LNCaP clone FGC (cell line): ENCODE data around the gene RPP25.

Experiments used
- DNase-seq: peaks from one replicate; pipeline ENCODE4 v3.0.0-alpha.2; 2011; ENCODE audit warnings: low read depth
- H3K4me3 ChIP-seq: 2 replicates; pipeline ENCODE4 v1.5.1; 2011; ENCODE audit warnings: mild to moderate bottlenecking, low read depth, low read length, control low read depth
- TF ChIP-seq, protein P1 (sequence below): IDR thresholded peaks from 2 replicates; pipeline ENCODE4 v1.5.1; 2012; ENCODE audit warnings: mild to moderate bottlenecking; ENCODE audit not compliant: control insufficient read depth, insufficient read depth; ENCODE audit errors: extremely low read depth

RPP25 gene

DNA sequence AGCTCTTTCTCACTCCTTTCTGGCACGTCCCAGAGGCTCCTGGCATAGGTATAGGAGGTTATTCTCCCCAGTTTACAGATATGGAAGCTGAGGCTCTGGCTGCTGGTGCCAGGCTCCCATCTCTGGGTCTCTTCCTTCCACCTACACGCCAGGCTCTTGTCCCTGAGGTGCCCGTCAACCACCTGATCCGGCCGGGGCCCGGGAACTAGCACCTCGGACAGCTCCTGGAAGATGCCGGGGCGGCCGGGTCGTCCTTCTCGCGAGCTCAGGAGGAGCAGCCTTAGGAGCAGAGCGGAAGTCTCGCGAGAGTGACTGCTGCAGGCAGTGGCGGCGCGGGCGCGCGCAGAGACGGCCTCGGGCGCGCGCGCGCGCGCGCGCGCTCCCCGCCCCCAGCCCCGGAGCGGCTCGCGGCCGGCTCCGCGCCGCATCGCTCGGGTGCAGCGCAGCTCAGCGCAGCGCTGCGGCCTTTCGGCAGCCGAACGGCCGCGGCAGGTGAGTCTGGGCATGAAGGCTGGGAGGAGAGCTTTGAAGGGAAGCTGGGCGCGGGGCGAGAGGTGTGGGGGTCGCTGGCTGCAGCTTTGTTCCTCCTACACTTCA lies 38.7 kb upstream of the RPP25 start, which contains the start of gene SCAMP5:
TSS of gene SCAMP5 (plus strand) at position 382 of the 597 bp plus-strand sequence. CDS start 16,277 bp downstream, outside the sequence.
- DNase-seq = peak; percentile 88
- H3K4me3 ChIP-seq = peak within 1 kb of the TSS; percentile 74
- TF ChIP-seq, protein P1, sequence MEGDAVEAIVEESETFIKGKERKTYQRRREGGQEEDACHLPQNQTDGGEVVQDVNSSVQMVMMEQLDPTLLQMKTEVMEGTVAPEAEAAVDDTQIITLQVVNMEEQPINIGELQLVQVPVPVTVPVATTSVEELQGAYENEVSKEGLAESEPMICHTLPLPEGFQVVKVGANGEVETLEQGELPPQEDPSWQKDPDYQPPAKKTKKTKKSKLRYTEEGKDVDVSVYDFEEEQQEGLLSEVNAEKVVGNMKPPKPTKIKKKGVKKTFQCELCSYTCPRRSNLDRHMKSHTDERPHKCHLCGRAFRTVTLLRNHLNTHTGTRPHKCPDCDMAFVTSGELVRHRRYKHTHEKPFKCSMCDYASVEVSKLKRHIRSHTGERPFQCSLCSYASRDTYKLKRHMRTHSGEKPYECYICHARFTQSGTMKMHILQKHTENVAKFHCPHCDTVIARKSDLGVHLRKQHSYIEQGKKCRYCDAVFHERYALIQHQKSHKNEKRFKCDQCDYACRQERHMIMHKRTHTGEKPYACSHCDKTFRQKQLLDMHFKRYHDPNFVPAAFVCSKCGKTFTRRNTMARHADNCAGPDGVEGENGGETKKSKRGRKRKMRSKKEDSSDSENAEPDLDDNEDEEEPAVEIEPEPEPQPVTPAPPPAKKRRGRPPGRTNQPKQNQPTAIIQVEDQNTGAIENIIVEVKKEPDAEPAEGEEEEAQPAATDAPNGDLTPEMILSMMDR = no peak

DNA sequence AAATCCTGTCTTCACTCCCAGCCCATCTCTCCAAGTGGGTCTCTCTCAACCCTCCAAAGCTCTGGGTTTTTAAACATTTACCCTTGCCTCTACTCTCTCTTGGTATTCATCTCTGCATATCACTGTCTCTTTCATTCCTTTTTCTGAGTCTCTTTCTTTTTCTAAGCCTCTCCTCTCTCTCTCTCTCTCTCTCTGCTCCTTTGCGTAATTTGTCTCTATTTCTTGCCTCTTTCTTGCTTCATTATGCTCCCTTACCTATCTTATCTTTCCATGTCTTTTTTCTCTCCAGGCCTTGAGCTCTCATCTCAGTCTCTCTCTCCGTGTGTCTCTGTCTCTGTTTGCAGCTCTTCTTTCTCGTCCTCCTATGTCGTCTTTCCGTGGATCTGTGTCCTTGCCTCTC lies 38.1 kb upstream of the RPP25 start:
- no peak for DNase-seq
- TF ChIP-seq, protein P1 = no peak
- H3K4me3 ChIP-seq = peak overlapping the region; percentile 39

DNA sequence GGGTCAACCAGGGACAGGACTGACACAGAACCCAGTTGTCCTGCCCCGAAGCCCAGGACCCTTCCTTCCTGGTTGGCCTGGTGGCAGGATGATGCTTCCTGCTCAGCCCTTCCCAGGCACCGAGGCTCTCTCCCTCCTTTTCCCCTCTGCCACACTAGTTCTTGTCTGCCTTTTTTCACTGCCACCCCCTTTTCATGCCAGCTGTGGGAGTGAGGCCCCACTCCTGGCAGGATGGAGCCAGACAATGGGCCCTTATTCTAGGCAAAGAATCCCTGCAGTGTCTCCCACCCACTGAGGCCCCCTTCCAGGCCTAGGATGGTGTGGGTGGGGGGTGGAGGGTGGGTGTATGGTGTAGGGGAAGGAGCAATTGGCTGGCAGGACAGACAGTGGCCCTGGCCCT lies 37.7 kb upstream of the RPP25 start:
- H3K4me3 ChIP-seq = no peak overlapping the region
- DNase-seq = no peak
- TF ChIP-seq, protein P1 = no peak

DNA sequence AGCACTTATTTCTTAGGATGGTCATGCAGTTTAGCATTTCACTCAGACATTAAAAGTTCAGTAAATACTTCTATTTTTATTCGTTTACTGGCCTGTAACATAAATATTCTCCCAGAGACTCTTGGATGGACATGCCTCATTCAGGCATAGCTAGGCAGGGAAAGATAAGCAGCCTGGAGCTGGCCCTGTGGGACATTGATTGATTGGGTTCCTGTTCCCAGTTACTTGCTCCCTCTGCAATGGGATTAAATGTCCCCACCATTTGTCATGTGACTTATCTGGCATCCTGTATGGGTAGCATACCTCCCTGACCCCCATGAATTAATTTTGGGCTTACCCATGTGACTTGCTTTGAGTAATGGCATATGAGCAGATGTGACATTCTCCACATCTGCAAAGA lies 36.0 kb upstream of the RPP25 start:
- no peak for DNase-seq
- no peak overlapping the region for H3K4me3 ChIP-seq
- TF ChIP-seq, protein P1 = no peak

DNA sequence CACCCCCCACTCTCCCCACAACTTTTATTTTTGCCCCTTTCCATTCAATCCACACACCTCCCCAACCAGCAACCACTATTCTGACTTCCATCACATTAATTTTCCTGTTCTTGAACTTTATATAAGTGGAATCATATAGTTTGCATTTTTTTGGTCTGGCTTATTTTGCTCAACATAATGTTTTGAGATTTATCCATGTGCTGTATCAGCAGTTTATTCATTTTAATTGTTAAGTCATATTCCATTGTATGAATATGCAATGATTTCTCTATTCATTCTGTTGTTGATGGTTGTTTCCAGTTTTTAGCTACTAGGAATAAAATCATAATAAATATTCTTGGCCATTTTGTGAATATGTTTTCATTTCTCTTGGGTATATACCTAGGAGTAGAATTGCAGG lies 33.0 kb upstream of the RPP25 start:
- DNase-seq = no peak
- TF ChIP-seq, protein P1 = no peak
- no peak overlapping the region for H3K4me3 ChIP-seq

GRCh38 chr15:74988007-74988800 lies 31.6 kb upstream of the RPP25 start:
- no peak overlapping the region for H3K4me3 ChIP-seq
- no peak for DNase-seq
- TF ChIP-seq, protein P1 = 0 out of 2 replicates have a peak, but pooled peaks have one; percentile 16

DNA sequence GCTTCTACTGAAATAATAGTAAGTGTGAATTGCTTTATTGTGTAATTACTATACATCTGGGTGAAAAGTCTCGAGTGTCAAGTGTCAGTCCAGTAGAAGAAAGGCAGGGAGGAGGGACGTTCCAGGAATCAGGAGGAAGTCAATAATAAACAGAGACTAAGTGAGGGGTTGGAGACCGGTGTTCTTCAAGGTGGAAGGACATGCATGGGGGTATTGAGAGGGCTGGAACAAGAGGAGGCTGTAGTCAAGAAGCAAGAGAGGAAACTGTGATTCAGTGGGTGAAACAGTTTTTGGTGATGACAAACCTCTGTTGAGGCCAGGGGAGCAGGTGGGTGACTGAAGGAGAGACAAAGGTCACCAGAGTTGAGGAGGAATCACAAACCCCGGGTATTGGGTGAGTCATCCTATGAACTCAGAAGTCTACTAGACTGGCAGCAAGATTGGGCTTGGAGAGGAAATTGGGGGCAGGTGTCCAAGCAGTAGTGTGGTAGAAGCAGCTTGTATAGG lies 27.2 kb upstream of the RPP25 start:
- no peak overlapping the region for H3K4me3 ChIP-seq
- TF ChIP-seq, protein P1 = no peak
- no peak for DNase-seq
